ENCODE measurements around the gene RABL6.

Gene RABL6

GRCh38 chr9:136849038-136849959 lies 41.6 kb downstream of the RABL6 start, which contains the start of gene PHPT1:
PHPT1 (plus strand) TSS chr9:136849409; CDS start chr9:136849431, 22 bp downstream.
- DNase-seq, result peak; percentile 97

GRCh38 chr9:136849960-136850865 lies 42.5 kb downstream of the RABL6 start:
- no peak for DNase-seq

GRCh38 chr9:136850866-136851775 lies 43.4 kb downstream of the RABL6 start:
- DNase-seq, result no peak

GRCh38 chr9:136851941-136852663 lies 44.4 kb downstream of the RABL6 start, which contains the start of gene MAMDC4:
MAMDC4 (plus strand) TSS chr9:136852346; CDS start chr9:136852417, 71 bp downstream.
- no peak for DNase-seq

GRCh38 chr9:136852664-136853595 lies 45.2 kb downstream of the RABL6 start:
- no peak for DNase-seq

- no peak for DNase-seq
Observed at GRCh38 chr9:136853596-136854112, 45.9 kb downstream of the RABL6 start.

GRCh38 chr9:136854113-136854841 lies 46.5 kb downstream of the RABL6 start:
- no peak for DNase-seq

- DNase-seq, result no peak
Observed at GRCh38 chr9:136854842-136855460, 47.2 kb downstream of the RABL6 start.

GRCh38 chr9:136855461-136856078 lies 47.8 kb downstream of the RABL6 start:
- no peak for DNase-seq

GRCh38 chr9:136856079-136856476 lies 48.3 kb downstream of the RABL6 start:
- no peak for DNase-seq

- no peak for DNase-seq
Observed at GRCh38 chr9:136856541-136857141, 48.9 kb downstream of the RABL6 start.

- DNase-seq, result no peak
Observed at GRCh38 chr9:136857166-136857565, 49.4 kb downstream of the RABL6 start.

GRCh38 chr9:136857581-136858412 lies 50.0 kb downstream of the RABL6 start:
- DNase-seq, result no peak

GRCh38 chr9:136858452-136858843 lies 50.7 kb downstream of the RABL6 start:
- DNase-seq, result no peak

- no peak for DNase-seq
Observed at GRCh38 chr9:136858844-136859757, 51.4 kb downstream of the RABL6 start.

GRCh38 chr9:136860529-136860928 lies 52.8 kb downstream of the RABL6 start:
- DNase-seq, result no peak
